GM21528 (cell line): Measurements from ENCODE around the gene ADAMTS17.

Experiments
- ATAC-seq: cut with Tn5 transposase; IDR thresholded peaks from one replicate; pipeline ENCODE4 v1.9.1; 2021; ENCODE audit warnings: mild to moderate bottlenecking, moderate library complexity; ENCODE audit not compliant: unreplicated experiment, low FRiP score

Gene ADAMTS17

GRCh38 chr15:100207053-100207452 lies 134.7 kb downstream of the ADAMTS17 start:
- ATAC-seq = no peak

DNA sequence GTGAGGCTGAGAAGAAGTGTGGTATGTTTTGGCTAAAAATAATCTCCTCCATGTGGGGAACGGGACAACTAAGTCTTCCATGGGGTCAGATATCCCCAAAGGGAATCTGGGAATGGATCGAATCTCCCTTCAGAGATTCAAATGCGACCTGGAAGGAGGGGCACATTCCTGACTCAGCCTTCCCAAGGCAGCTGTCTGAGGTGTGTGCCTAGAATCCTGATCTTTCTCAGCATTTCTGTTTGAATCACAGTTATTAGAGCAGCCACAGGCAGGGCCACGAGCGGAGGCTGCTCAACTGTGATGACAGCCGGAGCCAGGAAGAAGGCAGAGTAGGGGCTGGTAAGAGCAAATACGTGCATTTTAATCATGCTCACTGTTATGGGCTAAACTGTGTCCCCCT lies 135.1 kb downstream of the ADAMTS17 start:
- ATAC-seq = no peak

- ATAC-seq = no peak
Measured at GRCh38 chr15:100205549-100206295, 136.1 kb downstream of the ADAMTS17 start.

DNA sequence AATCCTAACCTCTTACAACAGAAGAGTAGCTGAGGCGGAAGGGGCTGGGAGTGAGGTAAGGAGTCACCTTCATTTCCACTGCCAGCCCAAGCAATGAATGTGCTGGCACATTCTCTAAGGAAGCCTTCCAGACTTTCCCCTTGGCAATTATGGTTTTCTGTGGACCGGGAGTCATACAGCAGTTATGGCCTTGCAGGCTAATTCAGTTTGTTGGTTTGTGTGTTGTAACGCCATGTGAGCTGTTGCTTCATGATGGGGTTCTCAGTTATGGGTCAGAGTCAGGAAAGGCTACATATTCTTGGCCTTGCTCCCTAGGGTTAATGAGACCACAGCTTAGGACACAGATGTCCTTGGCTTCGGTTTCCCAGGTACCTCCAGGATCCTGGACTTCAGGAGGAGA lies 137.0 kb downstream of the ADAMTS17 start:
- ATAC-seq = no peak

- no peak for ATAC-seq
Measured at GRCh38 chr15:100204211-100204610, 137.6 kb downstream of the ADAMTS17 start.

DNA sequence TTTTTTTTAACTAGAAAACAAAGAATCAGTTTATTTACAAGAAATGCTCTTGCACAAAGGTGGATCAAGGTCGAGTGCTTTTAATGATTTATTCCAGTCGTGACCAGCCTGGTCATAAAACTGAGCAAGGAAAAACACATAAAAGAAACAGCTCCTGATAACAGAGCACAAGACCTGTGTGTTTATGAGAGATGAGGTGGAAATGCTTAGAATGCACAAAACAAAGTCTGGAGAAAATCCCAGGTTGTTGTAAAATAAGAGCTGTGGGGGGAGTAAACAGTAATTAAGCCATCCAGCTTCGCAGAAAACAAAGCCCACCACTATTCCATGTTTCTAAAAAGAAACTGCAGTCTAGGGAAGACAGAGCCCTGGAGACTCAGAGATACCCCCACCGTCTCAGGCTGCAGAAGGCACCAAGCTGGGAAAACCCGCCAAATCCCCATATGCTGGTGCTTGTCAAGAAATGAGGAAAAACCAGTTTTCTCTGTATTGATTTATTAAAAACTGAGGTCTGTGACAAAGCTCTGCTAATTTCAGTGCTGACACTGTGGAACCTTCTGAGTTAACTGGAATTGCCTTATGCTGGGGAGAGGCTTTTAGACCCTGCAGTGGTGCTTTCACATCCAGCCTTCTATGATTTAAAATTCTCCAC lies 139.3 kb downstream of the ADAMTS17 start:
- ATAC-seq = no peak

GRCh38 chr15:100201376-100202280 lies 140.1 kb downstream of the ADAMTS17 start:
- no peak for ATAC-seq

GRCh38 chr15:100200287-100200880 lies 141.4 kb downstream of the ADAMTS17 start:
- no peak for ATAC-seq

DNA sequence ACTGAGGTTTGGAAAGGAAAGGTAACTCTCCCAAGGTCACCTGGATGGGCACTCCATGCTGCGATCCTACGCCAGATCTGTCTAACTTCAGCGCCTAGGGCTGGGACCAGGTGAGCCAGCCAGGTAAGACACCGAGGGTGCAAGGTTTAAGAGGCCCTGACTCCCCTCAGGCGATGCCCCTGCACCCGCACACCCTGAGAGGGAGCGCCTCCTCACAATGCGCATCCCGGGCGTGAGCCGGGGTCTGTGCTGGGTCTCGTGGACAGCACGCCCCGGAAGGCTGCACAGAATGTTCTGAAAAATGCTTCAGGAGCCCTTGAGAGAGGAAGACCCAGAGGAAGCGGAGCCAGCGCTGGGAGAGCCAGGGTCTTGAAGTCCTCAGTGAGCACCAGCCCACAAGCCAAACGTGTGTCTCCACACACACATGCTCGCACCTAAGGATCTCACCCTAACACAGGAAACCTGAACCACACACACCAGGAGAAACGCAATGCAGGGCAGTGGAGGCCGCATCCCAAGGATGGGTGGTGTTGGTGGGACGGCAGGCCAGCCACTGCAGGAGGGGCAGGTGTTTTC lies 142.0 kb downstream of the ADAMTS17 start:
- no peak for ATAC-seq

DNA sequence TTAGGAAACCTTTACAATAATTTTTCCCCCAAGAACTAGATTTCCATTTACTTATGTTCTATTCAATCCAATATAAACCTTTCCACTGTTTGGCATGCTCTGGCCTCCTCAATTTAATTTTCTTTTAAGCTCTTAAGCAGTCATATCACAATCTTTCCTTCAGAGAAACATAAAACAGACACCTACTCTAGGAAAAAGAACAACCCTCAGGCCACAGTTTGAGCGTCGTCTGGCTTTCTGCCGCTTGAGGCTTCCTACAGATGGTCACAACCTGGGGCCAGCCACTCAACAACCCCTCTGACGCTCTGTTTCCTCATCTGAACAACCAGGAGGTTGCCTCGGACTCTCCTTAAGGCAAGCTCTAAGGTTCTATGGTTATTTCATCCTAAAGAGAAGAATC lies 143.3 kb downstream of the ADAMTS17 start:
- ATAC-seq = no peak

DNA sequence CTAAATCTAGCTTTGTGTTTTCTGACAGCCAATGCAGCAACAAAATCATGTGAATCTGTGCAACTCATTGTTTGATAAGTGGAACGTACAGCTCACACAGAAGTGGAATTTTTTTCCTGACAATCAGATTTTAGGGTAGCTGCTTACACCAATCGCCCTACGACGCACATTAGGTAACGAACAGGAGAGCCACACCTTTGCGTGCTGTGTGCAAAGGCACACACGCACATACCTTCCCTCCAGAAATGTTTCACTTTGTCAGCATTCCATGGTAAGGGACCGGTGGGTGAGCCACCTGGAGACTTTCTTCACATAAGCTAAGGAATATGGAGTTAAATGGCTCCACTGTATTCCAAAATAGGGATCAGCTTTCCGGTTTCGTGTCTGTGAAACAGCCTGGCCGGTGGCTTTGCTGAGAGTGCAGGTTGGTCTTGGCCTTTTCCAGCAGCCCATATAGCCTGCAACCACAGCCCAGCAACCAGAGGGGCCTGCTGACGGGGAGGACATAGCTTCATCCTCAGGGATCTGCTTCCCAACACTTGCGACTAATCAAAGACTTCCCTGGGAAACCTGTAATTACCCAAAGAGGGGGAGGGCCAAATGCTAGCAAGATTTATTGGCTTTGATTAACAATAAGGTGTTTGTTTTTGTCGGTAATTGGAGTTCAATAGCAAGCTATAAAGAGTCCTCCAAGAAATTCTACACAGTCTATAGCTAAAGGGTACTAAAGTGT lies 145.3 kb downstream of the ADAMTS17 start:
- no peak for ATAC-seq

DNA sequence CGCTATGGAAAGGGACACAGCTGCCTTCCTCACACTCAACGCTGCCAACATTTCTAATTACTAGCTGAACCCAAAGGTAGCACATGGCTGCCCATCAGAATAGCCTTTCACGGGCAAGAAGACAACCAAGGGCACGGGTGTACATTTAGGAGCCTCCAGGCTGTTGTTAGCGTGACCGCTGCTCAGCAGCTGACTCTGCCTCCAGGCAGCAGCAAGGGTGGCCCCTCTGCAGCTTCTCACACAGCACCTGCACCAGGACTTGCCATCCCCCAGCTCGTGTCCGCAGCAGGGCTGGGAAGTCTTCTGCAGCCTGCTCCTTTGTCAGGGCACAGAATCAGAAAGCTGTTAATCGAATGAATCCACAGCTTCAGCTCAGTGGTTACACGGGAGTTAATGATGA lies 146.8 kb downstream of the ADAMTS17 start:
- ATAC-seq = no peak

DNA sequence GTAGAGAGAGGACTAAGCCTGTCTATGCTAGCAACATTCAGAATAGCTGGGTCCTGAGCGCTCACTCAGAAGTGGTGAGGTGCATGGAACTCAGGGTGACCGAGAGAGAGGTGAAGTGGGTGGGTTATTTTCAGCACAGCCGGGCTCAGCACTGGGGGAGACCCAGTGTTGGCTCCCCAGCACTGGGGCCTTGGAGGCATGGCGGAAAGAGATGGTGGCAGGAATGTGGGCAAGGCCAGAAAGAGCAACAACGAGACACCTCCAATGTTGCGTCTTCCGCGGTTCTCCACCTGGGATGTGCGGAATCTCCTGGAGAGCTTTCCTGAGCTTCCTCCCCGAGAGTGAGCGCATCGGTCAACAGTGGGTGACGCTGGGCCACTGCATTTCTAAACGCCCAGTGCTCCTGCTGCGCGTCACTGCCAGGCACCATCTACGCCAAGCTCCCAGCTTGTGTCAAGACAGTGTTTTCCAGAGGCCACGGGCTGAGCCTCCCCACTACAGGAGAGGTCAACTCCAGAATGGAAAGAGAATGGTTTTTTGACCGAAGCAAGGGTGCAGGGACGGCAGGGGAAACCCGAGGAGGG lies 148.4 kb downstream of the ADAMTS17 start:
- ATAC-seq = no peak

DNA sequence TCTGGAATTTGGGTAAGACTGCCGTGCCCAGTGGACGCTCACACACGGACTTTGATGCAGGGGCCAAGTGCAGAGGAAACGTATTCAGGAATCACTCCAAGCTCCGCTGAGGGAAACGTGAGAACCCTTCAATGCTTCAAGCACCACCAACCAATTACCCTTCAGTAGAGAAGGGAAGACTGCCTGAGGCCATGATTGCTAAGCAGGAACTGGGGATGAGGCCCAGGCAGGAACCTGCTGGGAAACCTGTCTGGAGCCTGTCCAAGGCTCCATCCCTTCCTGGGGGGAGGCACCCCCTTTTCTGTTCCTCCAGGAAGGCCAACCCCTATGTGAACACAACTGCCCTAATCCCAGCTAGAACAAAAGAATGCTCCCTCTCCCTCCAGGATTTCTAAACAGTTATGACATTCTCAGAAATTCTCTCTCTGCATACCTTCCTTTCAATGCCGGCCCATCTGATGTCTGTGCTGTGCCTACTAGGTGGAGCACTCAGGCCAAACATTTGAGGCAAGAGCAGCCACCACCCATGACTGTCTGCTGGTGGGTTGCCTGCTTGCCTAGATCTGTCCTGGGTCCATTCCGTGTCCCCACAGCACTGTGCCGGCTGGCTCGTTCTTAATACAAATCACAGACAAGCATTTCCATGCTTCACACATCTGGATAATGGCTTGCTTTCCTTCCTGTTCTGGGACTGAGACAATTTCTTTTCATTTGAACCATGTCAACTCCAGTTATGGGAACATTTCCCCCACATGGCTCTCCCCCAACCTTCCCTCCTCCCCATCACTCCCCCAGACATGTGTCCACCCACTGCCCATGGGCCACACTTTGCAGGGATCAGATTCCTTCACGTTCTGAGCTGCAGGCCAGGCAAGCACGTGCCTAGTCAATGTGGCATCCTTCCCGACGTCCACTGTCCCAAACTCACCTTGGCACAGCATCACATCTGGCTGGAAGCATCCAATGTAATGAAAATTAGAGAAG lies 149.4 kb downstream of the ADAMTS17 start:
- no peak for ATAC-seq

DNA sequence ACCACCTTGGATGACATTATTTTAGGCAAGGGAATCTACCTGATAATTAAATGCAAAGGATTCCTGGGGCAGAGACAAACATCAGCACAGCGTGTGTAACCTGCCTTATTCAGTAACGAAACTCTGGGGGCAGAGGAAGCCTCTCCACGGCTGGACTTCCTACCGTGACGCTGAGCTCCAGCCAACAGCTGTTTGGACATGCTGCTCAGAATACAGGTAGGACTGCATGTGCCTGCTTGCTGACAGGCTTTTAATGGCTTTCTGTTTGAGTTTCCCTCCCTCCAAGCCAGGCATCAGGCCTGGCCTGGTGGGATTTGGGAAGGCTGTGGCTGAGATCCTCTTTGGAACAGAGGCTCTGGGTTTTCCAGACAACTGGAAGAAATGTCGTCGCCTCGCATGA lies 150.6 kb downstream of the ADAMTS17 start:
- no peak for ATAC-seq

GRCh38 chr15:100190675-100191074 lies 151.1 kb downstream of the ADAMTS17 start:
- ATAC-seq = no peak

GRCh38 chr15:100189849-100190248 lies 151.9 kb downstream of the ADAMTS17 start:
- ATAC-seq = no peak

DNA sequence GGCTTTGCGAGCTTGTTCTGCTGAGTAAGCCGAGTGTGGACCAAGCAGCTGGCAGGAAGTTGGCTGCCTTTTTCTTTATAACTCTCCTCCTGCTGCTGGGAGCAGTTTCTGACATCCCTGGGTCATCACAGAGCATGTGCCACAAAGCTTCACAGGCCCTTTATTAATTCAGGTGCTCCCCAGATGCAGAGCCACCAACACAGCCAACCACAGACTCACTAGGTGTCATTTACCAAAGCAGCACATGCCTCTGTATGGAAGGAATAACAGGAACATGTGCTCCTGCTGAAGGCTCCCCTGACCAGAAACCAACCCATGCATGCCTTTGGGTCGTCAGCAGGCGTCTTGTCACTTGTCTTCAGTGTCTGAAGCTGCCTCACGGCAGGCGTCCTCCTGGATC lies 152.5 kb downstream of the ADAMTS17 start:
- no peak for ATAC-seq
